Spleen (tissue), 11 donors: Measurements from ENCODE around the gene MOBP. TPM values are rescaled to one million over a fixed set of nuclear protein-coding genes. Genes with fewer than 3 reads are reported as not detected.

Experiments used
- DNase-seq: peaks from one replicate; pipeline ENCODE4 v3.0.0-alpha.2; 2020
- H3K27ac ChIP-seq, 8 donors: fragments of 200-600 bp; sonication (generic) in 7 of 8; 1 replicate in 4 of 8; 2 replicates in 4 of 8; pipeline versions ENCODE4 v1.5.0 to v1.8.0; 2016 to 2021; ENCODE audit warnings: inconsistent platforms in 4 of 8, mild to moderate bottlenecking in 4 of 8, moderate library complexity in 1 of 8
- H3K27me3 ChIP-seq, 7 donors: fragments of 200-600 bp; sonication (generic) in 6 of 7; replicated peaks in 1 of 7; 1 replicate in 4 of 7; 2 replicates in 3 of 7; pipeline versions ENCODE4 v1.5.0 to v1.8.0; 2016 to 2021; ENCODE audit warnings: inconsistent platforms in 3 of 7, mild to moderate bottlenecking in 1 of 7
- H3K36me3 ChIP-seq, 6 donors: fragments of 200-600 bp; sonication (generic) in 5 of 6; 1 replicate in 4 of 6; 2 replicates in 2 of 6; pipeline versions ENCODE4 v1.5.0 to v1.8.0; 2016 to 2021; ENCODE audit warnings: inconsistent platforms in 2 of 6
- H3K4me1 ChIP-seq, 6 donors: fragments of 200-600 bp; sonication (generic) in 5 of 6; 1 replicate in 3 of 6; 2 replicates in 3 of 6; pipeline versions ENCODE4 v1.5.0 to v1.8.0; 2016 to 2021; ENCODE audit warnings: inconsistent platforms in 3 of 6
- H3K4me3 ChIP-seq, 8 donors: fragments of 200-600 bp; sonication (generic) in 7 of 8; 1 replicate in 4 of 8; 2 replicates in 4 of 8; pipeline versions ENCODE4 v1.5.0 to v1.8.0; 2016 to 2021; ENCODE audit warnings: inconsistent platforms in 4 of 8, mild to moderate bottlenecking in 4 of 8, moderate library complexity in 2 of 8
- H3K9me3 ChIP-seq, 8 donors: fragments of 200-600 bp; sonication (generic) in 7 of 8; 1 replicate in 4 of 8; 2 replicates in 4 of 8; pipeline versions ENCODE4 v1.5.0 to v1.8.0; 2016 to 2021; ENCODE audit warnings: inconsistent platforms in 4 of 8
- POLR2A ChIP-seq, 3 donors: fragments of 450-650 bp; IDR thresholded peaks; one replicate each; pipeline ENCODE4 v1.5.1; 2017; ENCODE audit warnings: antibody characterized with exemption in 3 of 3, mild to moderate bottlenecking in 1 of 3
- POLR2AphosphoS5 ChIP-seq, 3 donors: sonication (generic); formaldehyde crosslinking; IDR thresholded peaks; one replicate each; pipeline ENCODE4 v1.5.1; 2017; ENCODE audit warnings: antibody characterized with exemption in 3 of 3
- WGBS, 5 donors: extraction: QIAGEN DNeasy Blood & Tissue Kit in 3 of 5; methylation state at CpG; one replicate each; pipeline versions ENCODE4 v1.1.5 to v1.1.7; 2013 to 2018; 5-methylcytosine and 5-hydroxymethylcytosine counted together
- intact Hi-C: fragments of 100-400 bp; cut with DNase I; formaldehyde crosslinking; loops from one replicate; pipeline ENCODE4 v1.15.0; 2023; ENCODE audit warnings: low total_unique reads
- polyA plus RNA-seq, 3 donors: library from polyadenylated mRNA; stranded (reverse); fragments of 200-250 nt; gene quantifications; one replicate each; pipeline ENCODE4 v1.2.1, GENCODE V29; 2013
- total RNA-seq, 7 donors: library from RNA; depleted of rRNA in 3 of 7; stranded (reverse); fragments of >200 nt in 3 of 7; fragmentation: NEBNext Ultra II Directional in 4 of 7; extraction: Animal tissue kit (Norgen Biotek cat#: 25700) in 4 of 7; gene quantifications; one replicate each; pipeline versions ENCODE4 v1.1.0 to v1.2.1, GENCODE V29; 2016 to 2021
- TF ChIP-seq, protein P1 (sequence below), 11 experiments: fragments of 200-600 bp in 7 of 11; fragments of 450-650 bp in 4 of 11; sonication (generic) in 4 of 11; IDR thresholded peaks in 8 of 11; conservative IDR thresholded peaks in 3 of 11; 1 replicate in 7 of 11; 2 replicates in 4 of 11; pipeline versions ENCODE4 v1.4.0 to v1.8.0; 2016 to 2021; ENCODE audit warnings: antibody characterized with exemption in 11 of 11, inconsistent platforms in 4 of 11, mild to moderate bottlenecking in 1 of 11
- donor health status: healthy with polysubstance abuse.
- donor health status: DM: no; HTN: no; CAD: no; lungs with moderate emphysema.
- donor health status: DM: no; HTN: no; CAD: no.
- donor health status: Bipolar disorder and iron deficiency.
- donor health status: healthy.
- donor health status: DM: no; HTN: no; CAD: no.
- donor health status: DM: yes; HTN: yes; CAD: no.

The MOBP gene
- total and polyA plus RNA-seq, 10 donors, result 0.06 TPM; not detected in 9

DNA sequence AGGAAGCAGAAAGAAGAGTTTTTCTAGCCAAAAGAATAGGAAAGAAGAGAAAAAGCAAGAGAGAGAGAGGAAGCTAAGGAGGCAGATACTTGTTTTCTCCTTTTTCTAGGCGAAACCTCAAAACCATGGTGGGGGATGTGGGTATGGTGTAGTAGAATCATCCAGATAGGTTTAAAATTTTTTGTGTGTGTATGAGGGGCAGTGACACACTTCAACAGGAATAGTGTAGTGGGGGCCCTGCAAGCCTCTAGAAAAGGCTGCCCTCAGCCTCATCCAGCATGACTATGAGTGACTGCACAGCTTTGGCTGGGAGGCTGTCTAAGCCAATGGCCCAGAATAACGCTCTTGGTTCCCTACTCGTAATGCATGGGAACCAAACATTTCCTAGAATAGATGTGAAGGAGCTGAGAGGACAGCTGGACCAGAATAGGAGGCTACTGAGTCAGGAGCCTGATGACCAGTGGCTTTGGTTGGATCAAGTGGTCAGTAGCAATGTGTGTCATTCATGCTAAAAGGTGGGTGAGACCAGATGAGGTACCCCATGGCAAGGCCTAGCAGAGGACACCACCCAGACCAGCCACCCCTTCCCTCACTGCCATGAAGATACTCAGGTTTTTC, 24.4 kb downstream of the MOBP start:
- TF ChIP-seq POLR2A (IDR thresholded peaks at IDR 0.05) (no peak), POLR2AphosphoS5 (IDR thresholded peaks at IDR 0.05) (no peak)
- TF ChIP-seq, protein P1, sequence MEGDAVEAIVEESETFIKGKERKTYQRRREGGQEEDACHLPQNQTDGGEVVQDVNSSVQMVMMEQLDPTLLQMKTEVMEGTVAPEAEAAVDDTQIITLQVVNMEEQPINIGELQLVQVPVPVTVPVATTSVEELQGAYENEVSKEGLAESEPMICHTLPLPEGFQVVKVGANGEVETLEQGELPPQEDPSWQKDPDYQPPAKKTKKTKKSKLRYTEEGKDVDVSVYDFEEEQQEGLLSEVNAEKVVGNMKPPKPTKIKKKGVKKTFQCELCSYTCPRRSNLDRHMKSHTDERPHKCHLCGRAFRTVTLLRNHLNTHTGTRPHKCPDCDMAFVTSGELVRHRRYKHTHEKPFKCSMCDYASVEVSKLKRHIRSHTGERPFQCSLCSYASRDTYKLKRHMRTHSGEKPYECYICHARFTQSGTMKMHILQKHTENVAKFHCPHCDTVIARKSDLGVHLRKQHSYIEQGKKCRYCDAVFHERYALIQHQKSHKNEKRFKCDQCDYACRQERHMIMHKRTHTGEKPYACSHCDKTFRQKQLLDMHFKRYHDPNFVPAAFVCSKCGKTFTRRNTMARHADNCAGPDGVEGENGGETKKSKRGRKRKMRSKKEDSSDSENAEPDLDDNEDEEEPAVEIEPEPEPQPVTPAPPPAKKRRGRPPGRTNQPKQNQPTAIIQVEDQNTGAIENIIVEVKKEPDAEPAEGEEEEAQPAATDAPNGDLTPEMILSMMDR (IDR thresholded peaks at IDR 0.05 in 8 of 11, conservative IDR thresholded peaks at IDR 0.05 in 3 of 11), result no peak
- H3K4me3 ChIP-seq, result no peak overlapping the region
- intact Hi-C loops, result no loop called here
- no peaks in the 10 kb centered on the region for H3K36me3 ChIP-seq
- WGBS, 5 donors, result 74 to 83% (median 78%) methylated on average over 3 of the region's 3 CpGs
- no peaks in the 10 kb centered on the region for H3K4me1 ChIP-seq
- DNase-seq, result no peak
- H3K27me3 ChIP-seq, result peaks cover 0 to 39% (median 0%) of the 10 kb centered on the region in 7 donors
- H3K9me3 ChIP-seq, result no peaks in the 10 kb centered on the region
- H3K27ac ChIP-seq, result no peak overlapping the region

DNA sequence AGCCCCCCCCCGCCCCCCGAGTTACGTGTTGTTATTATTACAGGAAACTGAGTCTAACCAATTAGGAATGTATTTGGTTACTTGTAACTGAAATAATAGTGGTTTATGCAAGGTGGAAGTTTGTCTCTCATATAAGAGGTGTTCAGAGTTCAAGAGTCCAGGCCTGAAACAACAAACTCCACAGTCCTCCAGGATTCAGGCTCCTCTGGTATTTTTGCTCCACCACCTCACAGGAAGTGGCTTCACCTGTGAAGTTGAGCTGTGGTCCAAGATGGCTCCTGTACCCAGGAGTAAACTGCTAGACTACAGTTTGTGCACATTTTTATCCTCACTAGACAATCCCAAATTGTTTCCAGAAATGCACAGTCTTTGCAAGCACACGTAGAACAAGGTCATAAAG, 27.3 kb downstream of the MOBP start:
- Histone ChIP-seq H3K9me3 (no peaks in the 10 kb centered on the region), H3K36me3 (no peaks in the 10 kb centered on the region), H3K4me3 (no peak overlapping the region), H3K27ac (no peak overlapping the region), H3K4me1 (no peaks in the 10 kb centered on the region), H3K27me3 (peaks cover 0 to 50% (median 5%) of the 10 kb centered on the region in 7 donors)
- TF ChIP-seq, protein P1 (IDR thresholded peaks at IDR 0.05 in 8 of 11, conservative IDR thresholded peaks at IDR 0.05 in 3 of 11), result no peak
- TF ChIP-seq POLR2A (IDR thresholded peaks at IDR 0.05) (no peak), POLR2AphosphoS5 (IDR thresholded peaks at IDR 0.05) (no peak)
- intact Hi-C loops, result loop anchor here (5.0 kb wide), 1 partner anchor 77 kb away; no protein-coding TSS in a partner anchor
- WGBS, 5 donors, result 55 to 83% (median 67%) methylated on average over 4 of the region's 4 CpGs
- no peak for DNase-seq

DNA sequence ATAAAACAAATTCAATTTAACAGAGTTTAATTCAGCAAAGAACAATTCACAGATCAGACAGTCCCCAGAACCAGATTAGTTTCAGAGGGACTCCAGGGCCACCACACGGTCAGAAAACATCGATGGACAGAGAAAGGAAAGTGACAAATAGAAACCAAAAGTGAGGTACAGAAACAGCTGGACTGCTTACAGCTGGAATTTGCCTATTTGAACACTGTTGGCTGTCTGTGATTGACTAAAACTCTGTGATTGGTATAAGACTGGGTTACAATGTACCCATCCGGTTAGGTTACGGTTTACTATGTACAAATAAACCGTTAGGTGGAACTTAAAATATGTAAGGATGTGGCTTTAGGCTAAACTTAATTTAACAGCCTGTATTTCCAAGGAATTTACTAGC, 30.3 kb downstream of the MOBP start:
- no peak for DNase-seq
- Histone ChIP-seq H3K4me1 (peaks cover 0 to 10% (median 0%) of the 10 kb centered on the region in 6 donors), H3K27me3 (peaks cover 0 to 62% (median 18%) of the 10 kb centered on the region in 7 donors), H3K9me3 (no peaks in the 10 kb centered on the region), H3K4me3 (no peak overlapping the region), H3K36me3 (no peaks in the 10 kb centered on the region), H3K27ac (no peak overlapping the region)
- WGBS, 5 donors, result 60 to 86% (median 81%) methylated on average over 5 of the region's 5 CpGs
- intact Hi-C loops, result loop anchor here (5.0 kb wide), 1 partner anchor 80 kb away; no protein-coding TSS in a partner anchor
- TF ChIP-seq POLR2AphosphoS5 (IDR thresholded peaks at IDR 0.05), result no peak
- TF ChIP-seq POLR2A (IDR thresholded peaks at IDR 0.05), result no peak
- TF ChIP-seq, protein P1 (IDR thresholded peaks at IDR 0.05 in 8 of 11, conservative IDR thresholded peaks at IDR 0.05 in 3 of 11), result no peak

DNA sequence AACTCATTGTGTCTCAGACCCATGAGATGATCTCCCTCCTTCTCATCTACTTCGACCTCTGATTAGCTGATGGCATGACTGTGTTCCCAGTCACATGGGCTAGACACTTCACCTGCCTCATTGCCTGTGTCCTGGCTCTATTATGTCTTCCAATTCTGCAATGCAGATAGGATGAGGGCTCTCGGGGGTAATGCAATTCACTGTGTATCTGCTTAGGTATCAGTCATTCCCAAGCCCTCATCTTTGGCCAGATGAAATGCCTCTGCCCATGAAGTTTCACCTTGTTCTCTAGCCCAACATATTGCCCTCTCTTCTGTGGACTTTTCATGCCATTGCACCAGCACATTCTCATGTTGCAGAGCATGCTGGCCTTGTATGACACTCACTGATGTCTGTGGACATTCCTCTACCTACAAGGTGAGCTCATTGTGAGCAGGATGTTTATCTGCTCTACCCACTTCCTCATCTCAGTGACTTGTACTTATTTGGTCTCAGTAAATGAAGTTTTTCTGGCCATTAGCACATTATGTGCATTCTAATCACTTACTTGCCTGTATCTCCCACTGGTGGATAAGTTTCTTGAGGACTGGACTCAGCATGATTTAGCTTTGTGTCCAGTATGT, 32.3 kb downstream of the MOBP start:
- WGBS, 5 donors, result 58 to 70% (median 60%) methylated on average over 2 of the region's 2 CpGs
- Histone ChIP-seq H3K36me3 (no peaks in the 10 kb centered on the region), H3K4me3 (no peak overlapping the region), H3K27ac (no peak overlapping the region), H3K9me3 (no peaks in the 10 kb centered on the region), H3K27me3 (peaks cover 0 to 64% (median 25%) of the 10 kb centered on the region in 7 donors), H3K4me1 (peaks cover 0 to 11% (median 0%) of the 10 kb centered on the region in 6 donors)
- TF ChIP-seq POLR2AphosphoS5 (IDR thresholded peaks at IDR 0.05) (no peak), POLR2A (IDR thresholded peaks at IDR 0.05) (no peak)
- TF ChIP-seq, protein P1 (IDR thresholded peaks at IDR 0.05 in 8 of 11, conservative IDR thresholded peaks at IDR 0.05 in 3 of 11), result no peak
- intact Hi-C loops, result loop anchor here (5.0 kb wide), 1 partner anchor 82 kb away; no protein-coding TSS in a partner anchor
- DNase-seq, result no peak
